ENCODE measurements around the gene PTPRM. TPM values are rescaled to one million over a fixed set of nuclear protein-coding genes. Genes with fewer than 3 reads are reported as not detected.

PTPRM gene
- total RNA-seq, 1 experiment from 2014 or later: 6.2 TPM

DNA sequence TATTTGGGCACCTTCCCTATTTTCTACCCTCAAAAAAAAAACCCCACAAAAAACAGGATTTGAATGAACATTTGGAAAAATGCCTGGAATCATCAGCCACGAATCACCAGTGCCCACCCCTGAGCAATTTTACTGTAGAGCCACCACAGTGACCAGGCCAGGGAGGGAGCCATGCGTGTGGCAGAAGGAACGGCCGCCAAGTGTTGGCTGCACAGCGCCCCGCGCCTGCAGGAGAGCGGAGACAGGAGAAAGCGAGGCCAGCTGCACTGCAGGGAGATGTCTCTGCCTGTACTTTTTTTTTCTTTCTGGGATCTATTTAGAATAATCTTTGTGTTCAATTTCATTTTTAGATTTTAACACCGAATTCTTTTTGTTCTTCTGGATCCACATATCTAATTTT is 772.8 kb downstream of the PTPRM start:
- no peak for DNase-seq

More for the DNA sequence above, 772.8 kb downstream of the PTPRM start:
- no peak overlapping the region for H3K27ac Mint-ChIP-seq
- no peaks in the 10 kb centered on the region; the same call in 1 of the 2 replicates for H3K27me3 Mint-ChIP-seq (ENCODE audit: low read depth)
- Histone ChIP-seq H3K4me1 (ENCODE audit: insufficient read depth, low read length) (no peaks in the 10 kb centered on the region), H2BK5ac (ENCODE audit: insufficient read length, low read length) (no peak overlapping the region), H3K56ac (ENCODE audit: insufficient read length, low read depth, low read length) (no peak overlapping the region), H3T11ph (ENCODE audit: low read length) (no peak overlapping the region), H3K79me1 (ENCODE audit: insufficient read depth, low read depth, low read length, poor library complexity, severe bottlenecking) (no peaks in the 10 kb centered on the region), H3K27me3 (ENCODE audit: insufficient read depth, low read length) (no peaks in the 10 kb centered on the region), H3K23me2 (ENCODE audit: insufficient read length, low read depth, low read length, poor library complexity, severe bottlenecking) (no peaks in the 10 kb centered on the region), H3K14ac (ENCODE audit: insufficient read depth, low read length) (no peak overlapping the region), H2AK5ac (ENCODE audit: insufficient read length, low read length) (no peak overlapping the region), H2BK12ac (ENCODE audit: insufficient read length, low read depth, low read length) (no peak overlapping the region), H3K79me2 (ENCODE audit: insufficient read depth, low read length) (no peaks in the 10 kb centered on the region), H3K4me2 (ENCODE audit: insufficient read depth, insufficient read length, low read length) (no peak overlapping the region), H3K27ac (ENCODE audit: insufficient read length, low read depth, low read length) (no peak overlapping the region), H3K4ac (ENCODE audit: low read depth, low read length) (no peak overlapping the region), H4K20me1 (ENCODE audit: control insufficient read depth, insufficient read depth, insufficient read length) (no peaks in the 10 kb centered on the region), H3K9me3 (ENCODE audit: control insufficient read depth, low read depth, low read length) (no peaks in the 10 kb centered on the region), H2BK120ac (ENCODE audit: low read depth, low read length, poor library complexity, severe bottlenecking) (no peak overlapping the region), H4K8ac (replicated peaks; ENCODE audit: insufficient read length, low read depth, low read length) (no peak overlapping the region), H3K18ac (ENCODE audit: insufficient read length, low read depth, low read length) (no peak overlapping the region), H4K91ac (ENCODE audit: insufficient read length, low read depth, low read length) (no peak overlapping the region), H4K5ac (ENCODE audit: insufficient read length, low read depth, low read length) (no peak overlapping the region), H3K23ac (ENCODE audit: insufficient read length, low read depth, low read length) (no peak overlapping the region), H3K9ac (ENCODE audit: extremely low read depth, insufficient read length, low read length) (no peak overlapping the region), H2AFZ (ENCODE audit: low read length) (no peak overlapping the region), H2BK15ac (ENCODE audit: low read depth, low read length) (no peak overlapping the region), H2BK20ac (ENCODE audit: low read depth, low read length, poor library complexity, severe bottlenecking) (no peak overlapping the region)
- H3K4me3 Mint-ChIP-seq: no peak overlapping the region
- H3K9me3 Mint-ChIP-seq: no peaks in the 10 kb centered on the region
- H3K36me3 Mint-ChIP-seq (ENCODE audit: insufficient read depth in 1 of 3, low read depth in 3 of 3): no peaks in the 10 kb centered on the region
- WGBS (ENCODE audit: extremely low coverage, insufficient read length, low lambda C conversion rate): no CpG with 5 or more reads among the region's 10 CpGs
- TF ChIP-seq, protein P1, sequence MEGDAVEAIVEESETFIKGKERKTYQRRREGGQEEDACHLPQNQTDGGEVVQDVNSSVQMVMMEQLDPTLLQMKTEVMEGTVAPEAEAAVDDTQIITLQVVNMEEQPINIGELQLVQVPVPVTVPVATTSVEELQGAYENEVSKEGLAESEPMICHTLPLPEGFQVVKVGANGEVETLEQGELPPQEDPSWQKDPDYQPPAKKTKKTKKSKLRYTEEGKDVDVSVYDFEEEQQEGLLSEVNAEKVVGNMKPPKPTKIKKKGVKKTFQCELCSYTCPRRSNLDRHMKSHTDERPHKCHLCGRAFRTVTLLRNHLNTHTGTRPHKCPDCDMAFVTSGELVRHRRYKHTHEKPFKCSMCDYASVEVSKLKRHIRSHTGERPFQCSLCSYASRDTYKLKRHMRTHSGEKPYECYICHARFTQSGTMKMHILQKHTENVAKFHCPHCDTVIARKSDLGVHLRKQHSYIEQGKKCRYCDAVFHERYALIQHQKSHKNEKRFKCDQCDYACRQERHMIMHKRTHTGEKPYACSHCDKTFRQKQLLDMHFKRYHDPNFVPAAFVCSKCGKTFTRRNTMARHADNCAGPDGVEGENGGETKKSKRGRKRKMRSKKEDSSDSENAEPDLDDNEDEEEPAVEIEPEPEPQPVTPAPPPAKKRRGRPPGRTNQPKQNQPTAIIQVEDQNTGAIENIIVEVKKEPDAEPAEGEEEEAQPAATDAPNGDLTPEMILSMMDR (conservative IDR thresholded peaks at IDR 0.05): no peak
- peaks cover 9 to 12% of the 10 kb centered on the region in 2 experiments for H3K4me1 Mint-ChIP-seq
